Measurements from ENCODE around the gene PCNX1.

Gene PCNX1

DNA sequence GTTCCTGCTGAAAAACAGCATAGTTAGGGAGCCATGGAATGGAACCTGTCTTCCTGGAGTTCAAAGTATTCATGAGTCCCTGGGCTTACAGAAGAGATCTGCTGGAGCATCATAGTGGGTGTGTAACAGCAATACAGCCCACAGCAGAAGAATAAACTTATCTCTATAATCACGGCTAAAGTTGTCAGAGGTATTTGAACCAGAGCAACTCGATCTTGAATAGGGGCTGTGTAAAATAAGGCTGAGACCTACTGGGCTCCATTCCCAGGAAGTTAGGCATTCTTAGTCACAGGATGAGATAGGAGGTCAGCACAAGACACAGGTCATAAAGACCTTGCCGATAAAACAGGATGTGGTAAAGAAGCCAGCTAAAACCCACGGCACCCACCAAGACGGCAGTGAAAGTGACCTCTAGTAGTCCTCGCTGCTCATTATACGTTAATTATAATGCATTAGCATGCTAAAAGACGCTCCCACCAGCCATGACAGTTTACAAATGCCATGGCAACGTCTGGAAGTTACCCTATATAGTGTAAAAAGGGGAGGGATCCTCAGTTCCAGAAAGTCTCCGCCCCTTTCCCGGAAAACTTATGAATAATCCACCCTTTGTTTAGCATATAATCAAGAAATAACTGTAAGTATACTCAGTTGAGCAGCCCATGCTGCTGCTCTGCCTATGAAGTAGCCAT, 223.4 kb downstream of the PCNX1 start:
- TF ChIP-seq YY1 (IDR thresholded peaks at IDR 0.05; ENCODE audit: low read depth) (no peak), CREB1 (IDR thresholded peaks at IDR 0.05; ENCODE audit: low read depth) (no peak), TAF1 (IDR thresholded peaks at IDR 0.05; ENCODE audit: low read depth) (no peak), EP300 (IDR thresholded peaks at IDR 0.05; ENCODE audit: borderline replicate concordance) (no peak), CEBPB (IDR thresholded peaks at IDR 0.05) (no peak), TEAD4 (IDR thresholded peaks at IDR 0.05) (no peak), ZBTB7A (IDR thresholded peaks at IDR 0.05; ENCODE audit: low read depth) (no peak), RAD21 (IDR thresholded peaks at IDR 0.05; ENCODE audit: low read depth) (no peak), TCF12 (IDR thresholded peaks at IDR 0.05; ENCODE audit: low read depth) (no peak), NFIC (IDR thresholded peaks at IDR 0.05) (no peak), EGR1 (IDR thresholded peaks at IDR 0.05) (no peak), FOXM1 (IDR thresholded peaks at IDR 0.05; ENCODE audit: borderline replicate concordance, low read depth) (no peak)
- TF ChIP-seq, protein P1, sequence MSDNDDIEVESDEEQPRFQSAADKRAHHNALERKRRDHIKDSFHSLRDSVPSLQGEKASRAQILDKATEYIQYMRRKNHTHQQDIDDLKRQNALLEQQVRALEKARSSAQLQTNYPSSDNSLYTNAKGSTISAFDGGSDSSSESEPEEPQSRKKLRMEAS (IDR thresholded peaks at IDR 0.05) = no peak
- TF ChIP-seq, protein P2, sequence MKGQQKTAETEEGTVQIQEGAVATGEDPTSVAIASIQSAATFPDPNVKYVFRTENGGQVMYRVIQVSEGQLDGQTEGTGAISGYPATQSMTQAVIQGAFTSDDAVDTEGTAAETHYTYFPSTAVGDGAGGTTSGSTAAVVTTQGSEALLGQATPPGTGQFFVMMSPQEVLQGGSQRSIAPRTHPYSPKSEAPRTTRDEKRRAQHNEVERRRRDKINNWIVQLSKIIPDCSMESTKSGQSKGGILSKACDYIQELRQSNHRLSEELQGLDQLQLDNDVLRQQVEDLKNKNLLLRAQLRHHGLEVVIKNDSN (IDR thresholded peaks at IDR 0.05) = no peak
- TF ChIP-seq, protein P3, sequence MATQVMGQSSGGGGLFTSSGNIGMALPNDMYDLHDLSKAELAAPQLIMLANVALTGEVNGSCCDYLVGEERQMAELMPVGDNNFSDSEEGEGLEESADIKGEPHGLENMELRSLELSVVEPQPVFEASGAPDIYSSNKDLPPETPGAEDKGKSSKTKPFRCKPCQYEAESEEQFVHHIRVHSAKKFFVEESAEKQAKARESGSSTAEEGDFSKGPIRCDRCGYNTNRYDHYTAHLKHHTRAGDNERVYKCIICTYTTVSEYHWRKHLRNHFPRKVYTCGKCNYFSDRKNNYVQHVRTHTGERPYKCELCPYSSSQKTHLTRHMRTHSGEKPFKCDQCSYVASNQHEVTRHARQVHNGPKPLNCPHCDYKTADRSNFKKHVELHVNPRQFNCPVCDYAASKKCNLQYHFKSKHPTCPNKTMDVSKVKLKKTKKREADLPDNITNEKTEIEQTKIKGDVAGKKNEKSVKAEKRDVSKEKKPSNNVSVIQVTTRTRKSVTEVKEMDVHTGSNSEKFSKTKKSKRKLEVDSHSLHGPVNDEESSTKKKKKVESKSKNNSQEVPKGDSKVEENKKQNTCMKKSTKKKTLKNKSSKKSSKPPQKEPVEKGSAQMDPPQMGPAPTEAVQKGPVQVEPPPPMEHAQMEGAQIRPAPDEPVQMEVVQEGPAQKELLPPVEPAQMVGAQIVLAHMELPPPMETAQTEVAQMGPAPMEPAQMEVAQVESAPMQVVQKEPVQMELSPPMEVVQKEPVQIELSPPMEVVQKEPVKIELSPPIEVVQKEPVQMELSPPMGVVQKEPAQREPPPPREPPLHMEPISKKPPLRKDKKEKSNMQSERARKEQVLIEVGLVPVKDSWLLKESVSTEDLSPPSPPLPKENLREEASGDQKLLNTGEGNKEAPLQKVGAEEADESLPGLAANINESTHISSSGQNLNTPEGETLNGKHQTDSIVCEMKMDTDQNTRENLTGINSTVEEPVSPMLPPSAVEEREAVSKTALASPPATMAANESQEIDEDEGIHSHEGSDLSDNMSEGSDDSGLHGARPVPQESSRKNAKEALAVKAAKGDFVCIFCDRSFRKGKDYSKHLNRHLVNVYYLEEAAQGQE (IDR thresholded peaks at IDR 0.05; ENCODE audit: low read depth) = no peak

DNA sequence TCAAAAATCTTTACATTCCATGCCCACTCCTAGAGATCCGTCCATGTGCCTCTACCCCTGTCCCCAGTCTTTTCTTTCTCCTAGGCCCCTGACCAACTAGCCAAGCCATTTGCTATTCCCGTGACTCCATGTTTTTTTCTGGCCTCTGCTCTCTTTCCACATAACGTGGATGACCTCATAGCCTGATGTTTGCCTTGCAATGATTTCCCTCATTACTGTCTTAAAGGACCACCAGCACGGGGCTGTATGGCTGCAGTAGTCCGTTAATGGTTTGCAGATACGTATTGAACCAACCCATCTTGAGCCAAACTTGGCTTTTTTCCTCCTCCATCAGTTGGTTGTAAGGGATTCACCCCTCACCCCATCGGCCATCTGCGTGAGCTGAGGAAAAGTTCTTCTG, 226.0 kb downstream of the PCNX1 start:
- TF ChIP-seq NFIC (IDR thresholded peaks at IDR 0.05) (no peak), TAF1 (IDR thresholded peaks at IDR 0.05; ENCODE audit: low read depth) (no peak), EGR1 (IDR thresholded peaks at IDR 0.05) (no peak), CEBPB (IDR thresholded peaks at IDR 0.05) (no peak), EP300 (IDR thresholded peaks at IDR 0.05; ENCODE audit: borderline replicate concordance) (no peak), FOXM1 (IDR thresholded peaks at IDR 0.05; ENCODE audit: borderline replicate concordance, low read depth) (no peak), YY1 (IDR thresholded peaks at IDR 0.05; ENCODE audit: low read depth) (no peak), RAD21 (IDR thresholded peaks at IDR 0.05; ENCODE audit: low read depth) (no peak), CREB1 (IDR thresholded peaks at IDR 0.05; ENCODE audit: low read depth) (no peak), TEAD4 (IDR thresholded peaks at IDR 0.05) (no peak), ZBTB7A (IDR thresholded peaks at IDR 0.05; ENCODE audit: low read depth) (no peak), TCF12 (IDR thresholded peaks at IDR 0.05; ENCODE audit: low read depth) (no peak)
- TF ChIP-seq, protein P1 (IDR thresholded peaks at IDR 0.05) = no peak
- TF ChIP-seq, protein P2 (IDR thresholded peaks at IDR 0.05) = no peak
- TF ChIP-seq, protein P3 (IDR thresholded peaks at IDR 0.05; ENCODE audit: low read depth) = no peak

DNA sequence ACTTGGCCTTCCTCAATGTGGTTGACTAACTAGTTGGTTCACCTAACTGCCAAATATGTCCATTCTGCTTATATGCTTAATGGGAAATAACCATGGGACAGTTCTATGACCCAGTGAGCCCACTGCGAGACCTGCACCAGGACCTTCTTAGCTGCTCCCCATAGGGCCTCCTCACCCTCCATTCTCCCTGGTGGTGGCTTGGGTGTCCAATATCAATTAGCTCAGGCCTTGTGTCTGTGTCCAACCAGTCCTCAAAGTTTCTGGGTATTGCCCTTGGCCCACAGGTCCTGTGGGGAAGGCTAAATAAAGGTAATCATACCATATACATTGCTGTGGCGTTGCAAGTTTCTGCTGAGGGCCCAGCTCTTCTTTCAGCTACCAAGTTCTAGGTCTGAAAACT, 228.2 kb downstream of the PCNX1 start:
- no peak for TF ChIP-seq YY1 (IDR thresholded peaks at IDR 0.05; ENCODE audit: low read depth)
- no peak for TF ChIP-seq FOXM1 (IDR thresholded peaks at IDR 0.05; ENCODE audit: borderline replicate concordance, low read depth)
- no peak for TF ChIP-seq CREB1 (IDR thresholded peaks at IDR 0.05; ENCODE audit: low read depth)
- no peak for TF ChIP-seq TCF12 (IDR thresholded peaks at IDR 0.05; ENCODE audit: low read depth)
- TF ChIP-seq EGR1 (IDR thresholded peaks at IDR 0.05) = no peak
- TF ChIP-seq, protein P2 (IDR thresholded peaks at IDR 0.05) = no peak
- no peak for TF ChIP-seq NFIC (IDR thresholded peaks at IDR 0.05)

DNA sequence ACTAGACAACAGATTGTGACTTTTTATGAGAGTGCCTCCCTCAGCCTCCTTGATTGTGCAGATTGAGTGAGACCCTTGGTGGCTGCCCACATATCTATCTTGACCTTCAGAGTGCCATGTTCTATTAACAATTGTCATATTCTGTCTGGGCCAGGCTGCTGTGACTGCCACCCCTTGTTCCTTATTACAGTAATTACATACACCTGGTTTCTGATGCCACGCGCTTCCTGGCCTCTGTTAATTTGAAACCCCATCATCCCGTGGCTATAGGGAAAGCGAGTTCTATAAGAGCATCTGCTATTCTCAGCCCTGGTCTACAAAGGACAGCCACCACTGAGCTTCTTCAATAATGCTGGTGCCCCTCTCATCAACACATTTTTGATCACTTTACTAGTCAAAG, 228.7 kb downstream of the PCNX1 start:
- no peak for TF ChIP-seq EGR1 (IDR thresholded peaks at IDR 0.05)
- TF ChIP-seq YY1 (IDR thresholded peaks at IDR 0.05; ENCODE audit: low read depth) = no peak
- TF ChIP-seq FOXM1 (IDR thresholded peaks at IDR 0.05; ENCODE audit: borderline replicate concordance, low read depth) = no peak
- TF ChIP-seq ZBTB7A (IDR thresholded peaks at IDR 0.05; ENCODE audit: low read depth) = no peak
- TF ChIP-seq CREB1 (IDR thresholded peaks at IDR 0.05; ENCODE audit: low read depth) = no peak
- TF ChIP-seq, protein P1 (IDR thresholded peaks at IDR 0.05) = no peak
- TF ChIP-seq, protein P2 (IDR thresholded peaks at IDR 0.05) = no peak
- no peak for TF ChIP-seq RAD21 (IDR thresholded peaks at IDR 0.05; ENCODE audit: low read depth)
- TF ChIP-seq CEBPB (IDR thresholded peaks at IDR 0.05) = no peak
- TF ChIP-seq EP300 (IDR thresholded peaks at IDR 0.05; ENCODE audit: borderline replicate concordance) = no peak
- TF ChIP-seq TCF12 (IDR thresholded peaks at IDR 0.05; ENCODE audit: low read depth) = no peak
- no peak for TF ChIP-seq NFIC (IDR thresholded peaks at IDR 0.05)
- TF ChIP-seq, protein P3 (IDR thresholded peaks at IDR 0.05; ENCODE audit: low read depth) = no peak
- TF ChIP-seq TAF1 (IDR thresholded peaks at IDR 0.05; ENCODE audit: low read depth) = no peak
- TF ChIP-seq TEAD4 (IDR thresholded peaks at IDR 0.05) = no peak

Measured in Ishikawa (cell line).